ENCODE data around the gene ERF.

- no peak for TF ChIP-seq CTCF (IDR thresholded peaks at IDR 0.05)
- no peak for TF ChIP-seq EZH2phosphoT487 (IDR thresholded peaks at IDR 0.05; ENCODE audit: borderline replicate concordance, low read depth)
Observed at GRCh38 chr19:42219812-42220750, 34.8 kb downstream of the ERF start, which contains the start of gene ZNF526.

Data from SK-N-SH (cell line).